Measurements from ENCODE around the gene ADNP. TPM values are rescaled to one million over a fixed set of nuclear protein-coding genes. Genes with fewer than 3 reads are reported as not detected.

The ADNP gene
- total and polyA plus RNA-seq, 2 of the 13 experiments (the other 11 are each of a cell fraction or from before 2014, with no cell fraction given): 21.0 to 21.5 TPM

GRCh38 chr20:50931306-50932015 is at the start of gene ADNP (continued):
- TF ChIP-seq ZFP36L1 (CRISPR knock-in tag; IDR thresholded peaks at IDR 0.05) (no peak), PTBP1 (IDR thresholded peaks at IDR 0.05; ENCODE audit: low read depth, low read length, poor library complexity, severe bottlenecking) (peak; percentile 79), YEATS4 (CRISPR knock-in tag; IDR thresholded peaks at IDR 0.05; ENCODE audit: borderline replicate concordance) (peak; percentile 67), ZBTB7A (CRISPR knock-in tag; IDR thresholded peaks at IDR 0.05) (no peak), ZNF547 (CRISPR knock-in tag; IDR thresholded peaks at IDR 0.05) (peak; percentile 50; the same call in 1 of the 2 replicates), ZNF441 (CRISPR knock-in tag; IDR thresholded peaks at IDR 0.05; ENCODE audit: borderline replicate concordance) (no peak; the same call in 1 of the 2 replicates), NBN (conservative IDR thresholded peaks at IDR 0.05) (no peak), ATF4 (CRISPR knock-in tag; IDR thresholded peaks at IDR 0.05) (peak in 1 of 2 experiments; percentile 68; a peak in 2 of 4 replicates), MIER2 (CRISPR knock-in tag; IDR thresholded peaks at IDR 0.05) (no peak), TEF (CRISPR knock-in tag; IDR thresholded peaks at IDR 0.05) (peak; percentile 89), U2AF2 (IDR thresholded peaks at IDR 0.05; ENCODE audit: low read depth, low read length) (no peak), MEF2D (CRISPR knock-in tag; IDR thresholded peaks at IDR 0.05) (no peak), ARHGAP35 (CRISPR knock-in tag; IDR thresholded peaks at IDR 0.05; ENCODE audit: borderline replicate concordance) (no peak), ZNF34 (CRISPR knock-in tag; IDR thresholded peaks at IDR 0.05; ENCODE audit: borderline replicate concordance) (peak; percentile 86; the same call in 1 of the 2 replicates), TFE3 (CRISPR knock-in tag; IDR thresholded peaks at IDR 0.05) (peak; percentile 44; the same call in 1 of the 2 replicates), SAP130 (CRISPR knock-in tag; IDR thresholded peaks at IDR 0.05; ENCODE audit: low read depth) (peak; percentile 58), MXD3 (CRISPR knock-in tag; IDR thresholded peaks at IDR 0.05) (peak; percentile 70; the same call in 1 of the 2 replicates), AGO1 (IDR thresholded peaks at IDR 0.05; ENCODE audit: low read depth, low read length, poor library complexity, severe bottlenecking) (peak; percentile 63), ATF7 (IDR thresholded peaks at IDR 0.05) (peak; percentile 40; the same call in 1 of the 2 replicates), ATF7 (CRISPR knock-in tag; IDR thresholded peaks at IDR 0.05) (peak; percentile 81), MEIS2 (CRISPR knock-in tag; IDR thresholded peaks at IDR 0.05) (0 out of 2 replicates have a peak, but pooled peaks have one; percentile 63), CHD4 (IDR thresholded peaks at IDR 0.05; ENCODE audit: borderline replicate concordance, low read length) (peak; percentile 98), EHMT2 (IDR thresholded peaks at IDR 0.05; ENCODE audit: borderline replicate concordance, low read depth, low read length) (peak; percentile 37; the same call in 1 of the 2 replicates), ESRRA (CRISPR knock-in tag; IDR thresholded peaks at IDR 0.05; ENCODE audit: low read depth) (no peak), MYPOP (CRISPR knock-in tag; IDR thresholded peaks at IDR 0.05) (no peak), DRAP1 (CRISPR knock-in tag; IDR thresholded peaks at IDR 0.05) (peak; percentile 44; the same call in 1 of the 2 replicates)

Data from HepG2 (cell line).